ENCODE data around the gene CR1. TPM values are rescaled to one million over a fixed set of nuclear protein-coding genes. Genes with fewer than 3 reads are reported as not detected.
"Not testable (repeated sequence)": the region's sequence is repeated elsewhere in the genome, so short reads cannot be mapped to it uniquely, and the experiment has no call there.

CR1 gene
- total RNA-seq, 4 donors from 2014 or later, result 0.92 to 12.1 (median 2.6) TPM

DNA sequence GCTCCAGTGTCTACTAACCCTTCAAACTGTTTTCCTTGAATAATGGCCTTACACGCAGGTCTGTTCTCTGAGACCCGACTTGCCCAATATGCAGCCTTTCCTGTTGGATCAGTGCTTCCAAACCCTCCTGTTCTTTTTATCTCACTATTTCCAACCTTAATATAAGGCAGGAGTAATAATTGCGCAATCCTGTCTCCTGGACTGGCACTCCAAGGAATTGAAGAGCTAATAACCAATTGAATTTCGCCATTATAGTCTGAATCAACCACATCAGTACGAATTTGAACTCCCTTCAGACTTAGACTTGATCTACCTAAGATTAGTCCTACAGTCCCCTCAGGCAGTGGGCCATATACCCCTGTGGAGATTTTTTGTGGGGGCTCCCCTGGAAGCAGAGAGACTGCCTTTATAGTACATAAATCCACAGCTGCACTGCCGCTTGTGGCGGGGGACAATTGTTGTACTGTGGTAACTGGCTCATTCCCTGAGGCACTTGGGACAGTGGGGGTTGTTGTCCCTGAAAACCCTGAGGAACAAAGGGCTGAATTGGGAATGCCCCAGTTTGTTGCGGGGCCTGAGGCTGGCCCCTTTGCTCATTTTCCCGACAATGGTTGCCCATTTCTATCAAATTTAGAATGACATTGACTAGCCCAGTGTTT, 142.7 kb downstream of the CR1 start:
- DNase-seq (ENCODE audit: extremely low spot score); H3K36me3 ChIP-seq; intact Hi-C loops (cut with DNase I); H3K4me3 ChIP-seq; H3K4me1 ChIP-seq; H3K9me3 ChIP-seq; H3K27ac ChIP-seq (replicated peaks in 1 of 4): not testable (repeated sequence)
- H3K27me3 ChIP-seq, result peaks cover 0 to 10% (median 0%) of the 10 kb centered on the region in 4 donors
- WGBS, result 84% methylated on average over 9 of the region's 9 CpGs

DNA sequence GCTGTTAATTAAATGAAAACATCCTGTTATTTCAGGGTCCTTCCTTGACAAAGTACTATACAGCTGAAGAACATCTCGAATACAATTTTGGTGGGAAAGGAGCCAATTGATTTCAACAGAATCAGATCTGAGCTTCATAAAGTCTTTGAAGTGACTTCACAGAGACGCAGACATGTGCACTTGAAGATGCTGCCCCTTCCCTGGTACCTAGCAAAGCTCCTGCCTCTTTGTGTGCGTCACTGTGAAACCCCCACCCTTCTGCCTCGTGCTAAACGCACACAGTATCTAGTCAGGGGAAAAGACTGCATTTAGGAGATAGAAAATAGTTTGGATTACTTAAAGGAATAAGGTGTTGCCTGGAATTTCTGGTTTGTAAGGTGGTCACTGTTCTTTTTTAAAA, 143.4 kb downstream of the CR1 start:
- H3K9me3 ChIP-seq; intact Hi-C loops (cut with DNase I); DNase-seq (ENCODE audit: extremely low spot score); H3K27ac ChIP-seq (replicated peaks in 1 of 4); H3K4me3 ChIP-seq; H3K4me1 ChIP-seq; H3K36me3 ChIP-seq: not testable (repeated sequence)
- 70% methylated on average over 5 of the region's 5 CpGs for WGBS
- H3K27me3 ChIP-seq, result peaks cover 0 to 10% (median 0%) of the 10 kb centered on the region in 4 donors

DNA sequence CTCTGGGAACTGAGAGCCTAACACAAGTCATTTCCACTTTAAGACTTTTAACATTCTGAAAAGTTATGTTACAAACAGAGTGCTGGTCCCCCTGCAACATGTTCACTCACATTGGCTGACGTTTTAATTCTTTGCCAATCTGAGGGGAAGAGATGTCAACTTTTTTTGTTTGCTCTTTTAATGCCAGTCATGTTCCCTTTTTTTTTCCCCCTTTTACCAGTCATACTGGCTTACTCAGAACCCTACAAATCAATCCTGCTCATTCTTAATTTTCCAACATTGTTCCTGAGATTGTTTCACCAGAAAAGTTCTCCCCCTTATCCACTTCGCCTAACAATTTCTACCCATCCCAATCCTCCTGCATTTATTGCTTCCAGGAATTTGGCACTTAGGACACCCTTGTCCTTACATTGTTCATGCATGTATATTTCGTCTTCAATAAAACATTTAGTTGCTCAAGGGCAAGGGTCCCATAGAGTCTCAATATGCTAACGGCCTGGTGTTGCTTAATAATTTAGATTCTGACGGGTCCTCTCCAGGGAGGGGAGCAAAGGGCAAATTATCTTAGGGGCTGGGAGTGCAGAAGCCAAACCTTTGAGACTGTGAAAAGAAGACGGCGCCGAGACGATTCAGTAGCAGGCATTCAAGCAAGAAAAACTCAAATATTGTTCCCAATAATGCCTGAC, 148.4 kb downstream of the CR1 start:
- TF ChIP-seq, protein P1, sequence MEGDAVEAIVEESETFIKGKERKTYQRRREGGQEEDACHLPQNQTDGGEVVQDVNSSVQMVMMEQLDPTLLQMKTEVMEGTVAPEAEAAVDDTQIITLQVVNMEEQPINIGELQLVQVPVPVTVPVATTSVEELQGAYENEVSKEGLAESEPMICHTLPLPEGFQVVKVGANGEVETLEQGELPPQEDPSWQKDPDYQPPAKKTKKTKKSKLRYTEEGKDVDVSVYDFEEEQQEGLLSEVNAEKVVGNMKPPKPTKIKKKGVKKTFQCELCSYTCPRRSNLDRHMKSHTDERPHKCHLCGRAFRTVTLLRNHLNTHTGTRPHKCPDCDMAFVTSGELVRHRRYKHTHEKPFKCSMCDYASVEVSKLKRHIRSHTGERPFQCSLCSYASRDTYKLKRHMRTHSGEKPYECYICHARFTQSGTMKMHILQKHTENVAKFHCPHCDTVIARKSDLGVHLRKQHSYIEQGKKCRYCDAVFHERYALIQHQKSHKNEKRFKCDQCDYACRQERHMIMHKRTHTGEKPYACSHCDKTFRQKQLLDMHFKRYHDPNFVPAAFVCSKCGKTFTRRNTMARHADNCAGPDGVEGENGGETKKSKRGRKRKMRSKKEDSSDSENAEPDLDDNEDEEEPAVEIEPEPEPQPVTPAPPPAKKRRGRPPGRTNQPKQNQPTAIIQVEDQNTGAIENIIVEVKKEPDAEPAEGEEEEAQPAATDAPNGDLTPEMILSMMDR (IDR thresholded peaks at IDR 0.05), result no peak
- TF ChIP-seq POLR2A (IDR thresholded peaks at IDR 0.05; ENCODE audit: low read depth), result no peak
- no peak for TF ChIP-seq EP300 (IDR thresholded peaks at IDR 0.05)
- TF ChIP-seq POLR2AphosphoS5 (IDR thresholded peaks at IDR 0.05), result no peak
- no peaks in the 10 kb centered on the region for H3K36me3 ChIP-seq
- H3K27me3 ChIP-seq, result peaks cover 0 to 10% (median 0%) of the 10 kb centered on the region in 4 donors
- peak; percentile 31 for DNase-seq (ENCODE audit: extremely low spot score)
- no peaks in the 10 kb centered on the region for H3K9me3 ChIP-seq
- 25% methylated on average over 8 of the region's 9 CpGs for WGBS
- H3K4me3 ChIP-seq, result peak overlapping the region; percentile 54 to 63 (median 63)
- no peak overlapping the region for H3K27ac ChIP-seq (replicated peaks in 1 of 4)
- H3K4me1 ChIP-seq, result peaks cover 8 to 17% (median 16%) of the 10 kb centered on the region in 4 donors
- intact Hi-C loops (cut with DNase I), result no loop called here

DNA sequence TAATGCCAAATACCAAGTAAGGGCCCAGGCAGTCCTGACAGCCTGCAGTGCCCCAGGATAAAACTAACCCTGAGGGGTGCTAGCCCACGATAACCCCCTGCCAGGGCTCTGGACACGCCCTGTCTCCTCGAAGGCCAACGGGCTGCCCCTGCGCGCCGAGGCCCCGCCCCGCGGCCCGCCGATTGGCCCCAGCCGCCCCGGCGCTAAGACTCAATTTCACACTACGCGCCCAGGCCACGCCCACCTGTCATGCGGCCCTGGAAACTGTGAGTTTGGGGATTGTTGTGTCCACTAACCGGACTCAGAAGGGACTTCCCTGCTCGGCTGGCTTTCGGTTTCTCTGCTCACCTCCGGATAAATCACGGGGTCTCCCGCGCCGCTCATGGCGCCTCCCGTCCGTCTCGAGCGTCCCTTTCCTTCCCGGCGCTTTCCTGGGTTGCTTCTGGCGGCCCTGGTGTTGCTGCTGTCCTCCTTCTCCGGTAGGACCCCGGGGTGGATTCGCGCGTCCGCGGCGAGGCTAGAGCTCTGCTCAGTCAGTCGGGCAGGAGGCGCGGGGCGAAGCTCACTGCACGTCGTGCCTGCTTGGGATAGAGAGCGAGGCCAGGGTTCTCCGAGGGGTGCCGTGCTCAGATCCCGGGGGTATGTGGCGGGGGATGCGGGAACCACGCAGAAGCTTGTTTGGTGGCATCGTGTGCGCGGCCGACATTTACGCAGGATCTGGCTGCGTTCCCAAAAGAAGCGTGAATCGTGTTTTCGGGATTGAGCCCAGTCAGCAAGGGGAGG, 149.1 kb downstream of the CR1 start, which contains the start of gene CR1L:
Gene CR1L (plus strand): TSS at position 282 of the 783 bp plus-strand sequence. CDS start 101 bp downstream, at position 383.
- peak within 1 kb of the TSS; percentile 54 to 63 (median 63) for H3K4me3 ChIP-seq
- H3K4me1 ChIP-seq, result peaks cover 8 to 17% (median 16%) of the 10 kb centered on the region in 4 donors
- DNase-seq (ENCODE audit: extremely low spot score), result peak; percentile 93
- no peaks in the 10 kb centered on the region for H3K9me3 ChIP-seq
- TF ChIP-seq EP300 (IDR thresholded peaks at IDR 0.05) (no peak), POLR2AphosphoS5 (IDR thresholded peaks at IDR 0.05) (peak in 1 of 2 donors; percentile 10)
- intact Hi-C loops (cut with DNase I), result no loop called here
- H3K27me3 ChIP-seq, result peaks cover 0 to 6% (median 0%) of the 10 kb centered on the region in 4 donors
- 5% methylated on average over 43 of the region's 65 CpGs for WGBS
- H3K27ac ChIP-seq (replicated peaks in 1 of 4), result no peak within 1 kb of the TSS
- no peaks in the 10 kb centered on the region for H3K36me3 ChIP-seq

DNA sequence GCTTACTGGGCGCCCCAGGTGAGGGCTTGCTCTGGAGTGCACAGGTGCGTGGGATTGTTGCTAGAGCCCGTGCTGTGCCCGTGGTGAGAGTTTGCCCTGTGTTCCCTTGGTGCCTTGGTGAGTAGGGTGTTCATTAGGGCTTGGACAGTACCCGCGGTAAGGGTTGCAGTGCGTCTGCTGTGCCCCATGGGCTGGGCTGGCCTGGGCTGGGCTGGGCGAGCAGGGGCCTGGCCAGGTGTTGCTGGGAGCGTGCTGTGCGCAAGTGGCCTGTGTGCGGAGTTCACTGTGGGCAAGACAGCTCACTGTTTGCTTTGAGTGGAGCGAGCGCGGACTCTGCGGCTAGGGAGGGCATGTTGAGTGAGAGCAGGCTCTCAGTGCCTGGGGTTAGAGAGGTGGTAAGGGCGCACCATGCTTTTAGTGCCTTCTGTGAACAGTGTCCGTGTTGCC, 149.7 kb downstream of the CR1 start:
- no peaks in the 10 kb centered on the region for H3K9me3 ChIP-seq
- peaks cover 8 to 17% (median 16%) of the 10 kb centered on the region in 4 donors for H3K4me1 ChIP-seq
- TF ChIP-seq, protein P1 (IDR thresholded peaks at IDR 0.05), result no peak
- no peak for TF ChIP-seq POLR2A (IDR thresholded peaks at IDR 0.05; ENCODE audit: low read depth)
- TF ChIP-seq POLR2AphosphoS5 (IDR thresholded peaks at IDR 0.05), result no peak
- TF ChIP-seq EP300 (IDR thresholded peaks at IDR 0.05), result no peak
- H3K27me3 ChIP-seq, result no peaks in the 10 kb centered on the region
- H3K36me3 ChIP-seq, result no peaks in the 10 kb centered on the region
- peak overlapping the region; percentile 54 to 63 (median 63) for H3K4me3 ChIP-seq
- intact Hi-C loops (cut with DNase I), result no loop called here
- WGBS, result 86% methylated on average over 14 of the region's 17 CpGs
- peak; percentile 86 for DNase-seq (ENCODE audit: extremely low spot score)
- no peak overlapping the region for H3K27ac ChIP-seq (replicated peaks in 1 of 4)

DNA sequence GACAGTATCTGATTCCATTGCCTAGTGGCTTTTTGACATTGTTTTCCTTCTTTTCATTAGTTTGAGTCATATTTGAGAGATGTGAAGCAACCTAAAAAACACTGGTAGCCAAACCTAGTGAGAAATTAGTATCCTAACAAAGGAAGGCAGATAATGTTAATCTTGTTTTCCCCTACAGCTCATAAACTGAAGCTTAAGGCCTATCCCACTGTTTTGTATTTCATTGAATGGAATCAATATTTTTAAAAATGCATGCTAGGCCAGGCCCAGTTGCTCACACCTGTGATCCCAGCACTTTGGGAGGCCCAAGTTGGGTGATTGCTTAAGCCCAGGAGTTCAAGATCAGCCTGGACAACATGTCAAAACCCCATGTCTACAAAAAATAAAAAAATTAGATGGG, 150.2 kb downstream of the CR1 start:
- intact Hi-C loops (cut with DNase I), result no loop called here

More for the DNA sequence above, 150.2 kb downstream of the CR1 start:
- H3K4me1 ChIP-seq, result peaks cover 8 to 17% (median 16%) of the 10 kb centered on the region in 4 donors
- TF ChIP-seq POLR2AphosphoS5 (IDR thresholded peaks at IDR 0.05) (no peak), EP300 (IDR thresholded peaks at IDR 0.05) (no peak), POLR2A (IDR thresholded peaks at IDR 0.05; ENCODE audit: low read depth) (no peak)
- TF ChIP-seq, protein P1 (IDR thresholded peaks at IDR 0.05), result no peak
- DNase-seq (ENCODE audit: extremely low spot score), result peak; percentile 34
- H3K36me3 ChIP-seq, result no peaks in the 10 kb centered on the region
- no peaks in the 10 kb centered on the region for H3K9me3 ChIP-seq
- no peaks in the 10 kb centered on the region for H3K27me3 ChIP-seq
- no peak overlapping the region for H3K4me3 ChIP-seq
- H3K27ac ChIP-seq (replicated peaks in 1 of 4), result no peak overlapping the region

Measured in esophagus muscularis mucosa (tissue), 4 donors.